ENCODE data around the gene COLEC11. TPM values are rescaled to one million over a fixed set of nuclear protein-coding genes. Genes with fewer than 3 reads are reported as not detected.

Gene COLEC11
- total RNA-seq, 1 experiment from 2014 or later = not detected

- no peak for DNase-seq (ENCODE audit: low read depth)
Observed at GRCh38 chr2:3584608-3585260, 10.2 kb upstream of the COLEC11 start.

GRCh38 chr2:3585261-3586109 is 9.4 kb upstream of the COLEC11 start:
- DNase-seq (ENCODE audit: low read depth) = no peak

- no peak for DNase-seq (ENCODE audit: low read depth)
Observed at GRCh38 chr2:3586220-3586619, 8.7 kb upstream of the COLEC11 start.

GRCh38 chr2:3587021-3587420 is 7.9 kb upstream of the COLEC11 start:
- DNase-seq (ENCODE audit: low read depth) = no peak

- DNase-seq (ENCODE audit: low read depth) = no peak
Observed at GRCh38 chr2:3587432-3587831, 7.5 kb upstream of the COLEC11 start.

GRCh38 chr2:3588084-3588483 is 6.8 kb upstream of the COLEC11 start:
- DNase-seq (ENCODE audit: low read depth) = no peak

- no peak for DNase-seq (ENCODE audit: low read depth)
Observed at GRCh38 chr2:3589086-3589485, 5.8 kb upstream of the COLEC11 start.

GRCh38 chr2:3595404-3595803 is 492 bp downstream of the COLEC11 start:
- DNase-seq (ENCODE audit: low read depth) = no peak

GRCh38 chr2:3595985-3596384 is 1.1 kb downstream of the COLEC11 start:
- no peak for DNase-seq (ENCODE audit: low read depth)

- DNase-seq (ENCODE audit: low read depth) = no peak
Observed at GRCh38 chr2:3596901-3597417, 2.0 kb downstream of the COLEC11 start.

- no peak for DNase-seq (ENCODE audit: low read depth)
Observed at GRCh38 chr2:3597567-3597966, 2.7 kb downstream of the COLEC11 start.

- no peak for DNase-seq (ENCODE audit: low read depth)
Observed at GRCh38 chr2:3598197-3598910, 3.4 kb downstream of the COLEC11 start.

GRCh38 chr2:3598912-3599854 is 4.3 kb downstream of the COLEC11 start:
- DNase-seq (ENCODE audit: low read depth) = no peak

- no peak for DNase-seq (ENCODE audit: low read depth)
Observed at GRCh38 chr2:3600256-3600855, 5.4 kb downstream of the COLEC11 start.

GRCh38 chr2:3601561-3602271 is 6.8 kb downstream of the COLEC11 start:
- no peak for DNase-seq (ENCODE audit: low read depth)

- DNase-seq (ENCODE audit: low read depth) = no peak
Observed at GRCh38 chr2:3602553-3603339, 7.8 kb downstream of the COLEC11 start.

- no peak for DNase-seq (ENCODE audit: low read depth)
Observed at GRCh38 chr2:3603536-3604206, 8.8 kb downstream of the COLEC11 start.

GRCh38 chr2:3604207-3604877 is 9.4 kb downstream of the COLEC11 start:
- no peak for DNase-seq (ENCODE audit: low read depth)
